Keratinocyte (primary cell): ENCODE results near the gene KCNH8. TPM values are rescaled to one million over a fixed set of nuclear protein-coding genes. Genes with fewer than 3 reads are reported as not detected.

Experiments
- DNase-seq: peaks from one replicate; pipeline ENCODE4 v3.0.0-alpha.2; 2011; ENCODE audit warnings: low read depth, missing footprints, low spot score
- FAIRE-seq: peaks from 2 replicates; lab custom pipeline; 2011; peaks lifted over from hg19 to GRCh38; lab: Jason Lieb, UNC
- H2AFZ ChIP-seq: 2 replicates; pipeline ENCODE4 v1.6.0; 2012; ENCODE audit warnings: low read length, control low read depth, inconsistent platforms; ENCODE audit not compliant: control insufficient read depth
- H3K27ac ChIP-seq: 2 replicates; pipeline ENCODE4 v1.5.1; 2011; ENCODE audit warnings: low read length; ENCODE audit not compliant: control insufficient read depth, insufficient read depth
- H3K27me3 ChIP-seq: 3 replicates; pipeline ENCODE4 v1.6.0; 2011; ENCODE audit warnings: low read length; ENCODE audit not compliant: control insufficient read depth, insufficient read depth; ENCODE audit errors: extremely low read depth
- H3K36me3 ChIP-seq, 2 experiments: 2 replicates in 1 of 2; 3 replicates in 1 of 2; pipeline ENCODE4 v1.5.1; 2011; ENCODE audit warnings: low read length in 2 of 2, mild to moderate bottlenecking in 1 of 2; ENCODE audit not compliant: control insufficient read depth in 2 of 2, insufficient read depth in 2 of 2; ENCODE audit errors: extremely low read depth in 1 of 2
- H3K4me1 ChIP-seq: 3 replicates; pipeline ENCODE4 v1.5.1; 2011; ENCODE audit warnings: low read length; ENCODE audit not compliant: control insufficient read depth, insufficient read depth; ENCODE audit errors: extremely low read depth
- H3K4me2 ChIP-seq: 3 replicates; pipeline ENCODE4 v1.6.0; 2011; ENCODE audit warnings: low read depth, low read length; ENCODE audit not compliant: control insufficient read depth, insufficient read depth; ENCODE audit errors: extremely low read depth
- H3K4me3 ChIP-seq, 3 experiments: fragments of 200-600 bp in 1 of 3; sonication (generic) in 1 of 3; 2 replicates in 2 of 3; 3 replicates in 1 of 3; pipeline ENCODE4 v1.5.1; 2011 to 2016; ENCODE audit warnings: low read length in 3 of 3, mild to moderate bottlenecking in 3 of 3, control low read depth in 2 of 3, inconsistent platforms in 1 of 3, low read depth in 1 of 3, mixed read lengths in 1 of 3, mixed run types in 1 of 3, moderate library complexity in 1 of 3; ENCODE audit not compliant: control insufficient read depth in 2 of 3, insufficient read depth in 2 of 3; ENCODE audit errors: extremely low read depth in 1 of 3
- H3K79me2 ChIP-seq: 2 replicates; pipeline ENCODE4 v1.6.0; 2012; ENCODE audit warnings: low read length; ENCODE audit not compliant: control insufficient read depth, insufficient read depth
- H3K9ac ChIP-seq: 3 replicates; pipeline ENCODE4 v1.6.0; 2011; ENCODE audit warnings: low read length; ENCODE audit not compliant: control insufficient read depth, insufficient read depth; ENCODE audit errors: extremely low read depth
- H3K9me1 ChIP-seq: 3 replicates; pipeline ENCODE4 v1.6.0; 2011; ENCODE audit warnings: low read length; ENCODE audit not compliant: control insufficient read depth, insufficient read depth; ENCODE audit errors: extremely low read depth
- H3K9me3 ChIP-seq: 2 replicates; pipeline ENCODE4 v1.5.1; 2012; ENCODE audit warnings: low read depth, low read length; ENCODE audit not compliant: control insufficient read depth
- H4K20me1 ChIP-seq: 3 replicates; pipeline ENCODE4 v1.6.0; 2011; ENCODE audit warnings: low read length; ENCODE audit not compliant: control insufficient read depth, insufficient read depth; ENCODE audit errors: extremely low read depth
- EZH2 ChIP-seq: IDR thresholded peaks from one replicate; pipeline ENCODE4 v1.6.1; 2012; ENCODE audit warnings: inconsistent platforms, mild to moderate bottlenecking, low read length, moderate library complexity
- dilution Hi-C: fragments of 300-500 bp; cut with MboI; formaldehyde crosslinking; loops from one replicate; pipeline ENCODE4 v1.7.0; 2020; ENCODE audit warnings: low sequenced_read_pairs; ENCODE audit not compliant: extremely low pct_ligation_motif_present
- polyA plus RNA-seq, 5 experiments: library from polyadenylated mRNA; depleted of rRNA in 3 of 5; stranded (reverse) in 3 of 5; stranded (forward) in 1 of 5; unstranded in 1 of 5; fragments of >200 nt; gene quantifications; 1 replicate in 1 of 5; 2 replicates in 3 of 5; 3 replicates in 1 of 5; pipeline versions ENCODE4 v1.2.1 to v1.2.3, GENCODE V29; 2011 to 2012; ENCODE audit warnings: missing spikeins in 2 of 5, low read depth in 1 of 5, low replicate concordance in 1 of 5
- TF ChIP-seq, protein P1 (sequence below), 3 experiments: IDR thresholded peaks in 1 of 3; conservative IDR thresholded peaks in 1 of 3; optimal IDR thresholded peaks in 1 of 3; 2 replicates in 2 of 3; 3 replicates in 1 of 3; pipeline versions ENCODE3 to v1.5.1; 2011; ENCODE audit warnings: low read length in 3 of 3, mild to moderate bottlenecking in 3 of 3, moderate library complexity in 2 of 3, control low read depth in 1 of 3, inconsistent platforms in 1 of 3; ENCODE audit not compliant: insufficient read depth in 2 of 3; ENCODE audit errors: extremely low read depth in 1 of 3

KCNH8 gene
- polyA plus RNA-seq, 1 donor (not counting 4 experiments of a cell fraction or from before 2014, with no cell fraction given) = not detected

DNA sequence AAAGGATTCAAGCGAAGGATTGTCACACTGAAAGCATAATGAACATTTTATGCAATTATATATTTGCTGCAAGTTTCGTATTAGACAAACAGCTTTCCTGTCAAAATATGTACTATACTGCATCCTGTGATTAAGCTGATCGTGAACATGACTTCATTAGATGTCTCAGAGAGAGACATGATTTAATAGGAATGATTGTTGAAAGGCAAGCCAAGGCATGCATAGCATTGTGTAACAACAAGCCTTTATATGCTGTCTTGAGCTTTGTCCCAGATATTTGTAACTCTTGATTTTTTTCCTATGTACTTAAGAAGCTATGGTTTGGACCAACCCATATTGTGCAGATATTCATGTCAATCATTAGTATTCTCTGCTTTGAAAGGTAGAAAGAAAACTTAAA lies 309.1 kb downstream of the KCNH8 start:
- FAIRE-seq (peak; percentile 56), DNase-seq (no peak)
- H3K27ac ChIP-seq = no peak overlapping the region
- no peak overlapping the region for H2AFZ ChIP-seq
- no peak overlapping the region for H3K4me2 ChIP-seq
- no peak overlapping the region for H3K9ac ChIP-seq
- no peaks in the 10 kb centered on the region for H4K20me1 ChIP-seq
- H3K4me1 ChIP-seq = peaks cover 3% of the 10 kb centered on the region
- no peaks in the 10 kb centered on the region for H3K27me3 ChIP-seq
- no peak overlapping the region for H3K4me3 ChIP-seq
- dilution Hi-C loops = no loop called here
- H3K36me3 ChIP-seq = no peaks in the 10 kb centered on the region
- H3K9me1 ChIP-seq = no peaks in the 10 kb centered on the region
- no peaks in the 10 kb centered on the region for H3K79me2 ChIP-seq
- TF ChIP-seq EZH2 = no peak
- TF ChIP-seq, protein P1, sequence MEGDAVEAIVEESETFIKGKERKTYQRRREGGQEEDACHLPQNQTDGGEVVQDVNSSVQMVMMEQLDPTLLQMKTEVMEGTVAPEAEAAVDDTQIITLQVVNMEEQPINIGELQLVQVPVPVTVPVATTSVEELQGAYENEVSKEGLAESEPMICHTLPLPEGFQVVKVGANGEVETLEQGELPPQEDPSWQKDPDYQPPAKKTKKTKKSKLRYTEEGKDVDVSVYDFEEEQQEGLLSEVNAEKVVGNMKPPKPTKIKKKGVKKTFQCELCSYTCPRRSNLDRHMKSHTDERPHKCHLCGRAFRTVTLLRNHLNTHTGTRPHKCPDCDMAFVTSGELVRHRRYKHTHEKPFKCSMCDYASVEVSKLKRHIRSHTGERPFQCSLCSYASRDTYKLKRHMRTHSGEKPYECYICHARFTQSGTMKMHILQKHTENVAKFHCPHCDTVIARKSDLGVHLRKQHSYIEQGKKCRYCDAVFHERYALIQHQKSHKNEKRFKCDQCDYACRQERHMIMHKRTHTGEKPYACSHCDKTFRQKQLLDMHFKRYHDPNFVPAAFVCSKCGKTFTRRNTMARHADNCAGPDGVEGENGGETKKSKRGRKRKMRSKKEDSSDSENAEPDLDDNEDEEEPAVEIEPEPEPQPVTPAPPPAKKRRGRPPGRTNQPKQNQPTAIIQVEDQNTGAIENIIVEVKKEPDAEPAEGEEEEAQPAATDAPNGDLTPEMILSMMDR (optimal IDR thresholded peaks at IDR 0.05 in 1 of 3, IDR thresholded peaks at IDR 0.05 in 1 of 3, conservative IDR thresholded peaks at IDR 0.05 in 1 of 3; ENCODE audit: extremely low read depth in 1 of 3, insufficient read depth in 2 of 3, low read length in 3 of 3) = no peak
- no peaks in the 10 kb centered on the region for H3K9me3 ChIP-seq

DNA sequence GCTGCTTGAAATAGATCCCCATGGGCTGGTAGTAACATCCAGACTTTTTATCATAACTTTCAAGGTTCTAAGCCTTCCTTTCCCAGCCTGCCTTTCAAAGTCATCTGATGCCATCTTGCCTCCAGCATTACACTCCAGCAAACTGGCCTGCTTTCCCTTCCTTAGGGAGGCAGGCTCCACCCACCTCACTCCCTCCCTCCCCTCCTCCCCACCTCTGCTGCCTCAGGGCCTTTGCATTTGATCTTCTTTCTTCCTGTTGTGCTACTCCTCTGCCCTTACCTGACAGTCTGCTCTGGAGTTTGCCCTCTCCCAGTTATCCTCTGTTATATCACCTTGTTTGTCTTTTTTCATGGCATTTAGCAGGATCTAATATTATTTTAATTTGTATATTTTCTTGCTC lies 319.5 kb downstream of the KCNH8 start:
- Histone ChIP-seq H3K27me3 (no peaks in the 10 kb centered on the region), H3K9me3 (no peaks in the 10 kb centered on the region), H3K36me3 (no peaks in the 10 kb centered on the region), H3K9me1 (no peaks in the 10 kb centered on the region), H4K20me1 (no peaks in the 10 kb centered on the region), H3K9ac (no peak overlapping the region), H3K79me2 (no peaks in the 10 kb centered on the region), H3K27ac (no peak overlapping the region), H3K4me1 (no peaks in the 10 kb centered on the region), H2AFZ (no peak overlapping the region), H3K4me2 (no peak overlapping the region), H3K4me3 (no peak overlapping the region)
- FAIRE-seq (no peak), DNase-seq (no peak)
- dilution Hi-C loops = no loop called here
- TF ChIP-seq EZH2 = no peak
- TF ChIP-seq, protein P1 (optimal IDR thresholded peaks at IDR 0.05 in 1 of 3, IDR thresholded peaks at IDR 0.05 in 1 of 3, conservative IDR thresholded peaks at IDR 0.05 in 1 of 3; ENCODE audit: extremely low read depth in 1 of 3, insufficient read depth in 2 of 3, low read length in 3 of 3) = no peak
